Adipocyte (in vitro differentiated cells): Measurements from ENCODE around the gene CSKMT.

Source experiments
- DNase-seq: peaks from one replicate; pipeline ENCODE4 v3.0.0-alpha.2; 2015; ENCODE audit warnings: low read depth
- H3K27me3 ChIP-seq: replicated peaks from 2 replicates; pipeline ENCODE4 v1.7.0; 2013; ENCODE audit warnings: mild to moderate bottlenecking, low read length, moderate library complexity; ENCODE audit not compliant: control insufficient read depth, insufficient read depth
- H3K36me3 ChIP-seq: 2 replicates; pipeline ENCODE4 v1.7.0; 2013; ENCODE audit warnings: low read length, mild to moderate bottlenecking, moderate library complexity; ENCODE audit not compliant: control insufficient read depth, insufficient read depth, severe bottlenecking
- H3K4me1 ChIP-seq: 2 replicates; pipeline ENCODE4 v1.7.0; 2013; ENCODE audit warnings: mild to moderate bottlenecking, low read length, moderate library complexity; ENCODE audit not compliant: control insufficient read depth, insufficient read depth
- H3K4me3 ChIP-seq: 2 replicates; pipeline ENCODE4 v1.7.0; 2013; ENCODE audit warnings: mild to moderate bottlenecking, low read length, moderate library complexity
- H3K9ac ChIP-seq: 2 replicates; pipeline ENCODE4 v1.7.0; 2013; ENCODE audit warnings: mild to moderate bottlenecking, low read length, moderate library complexity
- H3K9me3 ChIP-seq: 2 replicates; pipeline ENCODE4 v1.7.0; 2013; ENCODE audit warnings: mild to moderate bottlenecking, low read length, moderate library complexity; ENCODE audit not compliant: control insufficient read depth

Gene CSKMT

GRCh38 chr11:62710001-62710345 is 44.9 kb downstream of the CSKMT start:
- H3K9ac ChIP-seq, result peak overlapping the region; percentile 98
- peaks cover 58% of the 10 kb centered on the region for H3K4me1 ChIP-seq
- H3K9me3 ChIP-seq, result no peaks in the 10 kb centered on the region
- H3K4me3 ChIP-seq, result peak overlapping the region; percentile 79
- H3K27me3 ChIP-seq, result no peaks in the 10 kb centered on the region
- peaks cover 46% of the 10 kb centered on the region for H3K36me3 ChIP-seq
- DNase-seq, result peak; percentile 39

GRCh38 chr11:62712276-62712812 is 47.2 kb downstream of the CSKMT start:
- Histone ChIP-seq H3K36me3 (peaks cover 67% of the 10 kb centered on the region), H3K27me3 (no peaks in the 10 kb centered on the region), H3K4me1 (peaks cover 47% of the 10 kb centered on the region), H3K9me3 (no peaks in the 10 kb centered on the region), H3K9ac (peak overlapping the region; percentile 14), H3K4me3 (no peak overlapping the region)
- DNase-seq, result no peak

GRCh38 chr11:62712861-62713260 is 47.7 kb downstream of the CSKMT start:
- Histone ChIP-seq H3K36me3 (peaks cover 72% of the 10 kb centered on the region), H3K9me3 (no peaks in the 10 kb centered on the region), H3K27me3 (no peaks in the 10 kb centered on the region), H3K9ac (peak overlapping the region; percentile 14), H3K4me3 (no peak overlapping the region), H3K4me1 (peaks cover 47% of the 10 kb centered on the region)
- DNase-seq, result no peak

GRCh38 chr11:62713343-62713742 is 48.2 kb downstream of the CSKMT start:
- H3K4me3 ChIP-seq, result no peak overlapping the region
- H3K9ac ChIP-seq, result peak overlapping the region; percentile 14
- H3K9me3 ChIP-seq, result no peaks in the 10 kb centered on the region
- peaks cover 47% of the 10 kb centered on the region for H3K4me1 ChIP-seq
- no peak for DNase-seq
- H3K36me3 ChIP-seq, result peaks cover 77% of the 10 kb centered on the region
- H3K27me3 ChIP-seq, result no peaks in the 10 kb centered on the region

- DNase-seq, result no peak
- peaks cover 43% of the 10 kb centered on the region for H3K4me1 ChIP-seq
- peak overlapping the region; percentile 21 for H3K9ac ChIP-seq
- no peak overlapping the region for H3K4me3 ChIP-seq
- H3K27me3 ChIP-seq, result no peaks in the 10 kb centered on the region
- H3K36me3 ChIP-seq, result peaks cover 94% of the 10 kb centered on the region
- no peaks in the 10 kb centered on the region for H3K9me3 ChIP-seq
Observed at GRCh38 chr11:62715150-62716130, 50.3 kb downstream of the CSKMT start.

- Histone ChIP-seq H3K27me3 (no peaks in the 10 kb centered on the region), H3K4me1 (peaks cover 41% of the 10 kb centered on the region), H3K36me3 (peaks cover 95% of the 10 kb centered on the region), H3K9ac (peak overlapping the region; percentile 21), H3K9me3 (no peaks in the 10 kb centered on the region), H3K4me3 (no peak overlapping the region)
- no peak for DNase-seq
Observed at GRCh38 chr11:62716206-62716605, 51.1 kb downstream of the CSKMT start.

GRCh38 chr11:62716816-62717215 is 51.7 kb downstream of the CSKMT start:
- Histone ChIP-seq H3K9me3 (no peaks in the 10 kb centered on the region), H3K4me1 (peaks cover 43% of the 10 kb centered on the region), H3K9ac (no peak overlapping the region), H3K27me3 (no peaks in the 10 kb centered on the region), H3K36me3 (peaks cover 95% of the 10 kb centered on the region), H3K4me3 (no peak overlapping the region)
- DNase-seq, result no peak
